ENCODE results near the gene CYP26A1. TPM values are rescaled to one million over a fixed set of nuclear protein-coding genes. Genes with fewer than 3 reads are reported as not detected.

The CYP26A1 gene
- total RNA-seq, 1 donor from 2014 or later: not detected

DNA sequence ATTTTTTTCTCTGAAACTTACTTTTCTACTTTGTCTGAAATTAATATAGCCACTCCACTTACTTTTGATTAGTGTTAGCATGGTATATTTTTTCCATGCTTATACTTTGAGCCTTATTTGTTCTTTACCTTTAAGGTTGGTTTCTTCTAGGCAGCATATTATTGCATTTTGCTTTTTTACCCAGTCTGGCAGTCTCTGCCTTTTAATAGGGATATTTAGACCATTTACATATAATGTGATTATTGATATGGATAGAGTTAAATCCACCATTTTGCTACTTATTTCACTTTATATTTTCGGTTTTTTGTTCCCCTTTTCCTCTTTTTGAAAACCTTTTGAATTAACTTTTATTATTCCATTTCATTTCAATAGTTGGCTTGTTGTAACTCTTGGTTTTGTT lies 30.3 kb downstream of the CYP26A1 start:
- no peaks in the 10 kb centered on the region for H3K36me3 ChIP-seq (ENCODE audit: control insufficient read depth, insufficient read depth, low read length)
- no peak overlapping the region for H3K4me3 ChIP-seq (ENCODE audit: low read depth, low read length)
- FAIRE-seq: no peak
- H3K27me3 ChIP-seq (ENCODE audit: control insufficient read depth, insufficient read depth, low read length): no peaks in the 10 kb centered on the region
- DNase-seq (ENCODE audit: low read depth): no peak
- TF ChIP-seq, protein P1, sequence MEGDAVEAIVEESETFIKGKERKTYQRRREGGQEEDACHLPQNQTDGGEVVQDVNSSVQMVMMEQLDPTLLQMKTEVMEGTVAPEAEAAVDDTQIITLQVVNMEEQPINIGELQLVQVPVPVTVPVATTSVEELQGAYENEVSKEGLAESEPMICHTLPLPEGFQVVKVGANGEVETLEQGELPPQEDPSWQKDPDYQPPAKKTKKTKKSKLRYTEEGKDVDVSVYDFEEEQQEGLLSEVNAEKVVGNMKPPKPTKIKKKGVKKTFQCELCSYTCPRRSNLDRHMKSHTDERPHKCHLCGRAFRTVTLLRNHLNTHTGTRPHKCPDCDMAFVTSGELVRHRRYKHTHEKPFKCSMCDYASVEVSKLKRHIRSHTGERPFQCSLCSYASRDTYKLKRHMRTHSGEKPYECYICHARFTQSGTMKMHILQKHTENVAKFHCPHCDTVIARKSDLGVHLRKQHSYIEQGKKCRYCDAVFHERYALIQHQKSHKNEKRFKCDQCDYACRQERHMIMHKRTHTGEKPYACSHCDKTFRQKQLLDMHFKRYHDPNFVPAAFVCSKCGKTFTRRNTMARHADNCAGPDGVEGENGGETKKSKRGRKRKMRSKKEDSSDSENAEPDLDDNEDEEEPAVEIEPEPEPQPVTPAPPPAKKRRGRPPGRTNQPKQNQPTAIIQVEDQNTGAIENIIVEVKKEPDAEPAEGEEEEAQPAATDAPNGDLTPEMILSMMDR (IDR thresholded peaks at IDR 0.05; ENCODE audit: insufficient read depth, low read length, severe bottlenecking): no peak

DNA sequence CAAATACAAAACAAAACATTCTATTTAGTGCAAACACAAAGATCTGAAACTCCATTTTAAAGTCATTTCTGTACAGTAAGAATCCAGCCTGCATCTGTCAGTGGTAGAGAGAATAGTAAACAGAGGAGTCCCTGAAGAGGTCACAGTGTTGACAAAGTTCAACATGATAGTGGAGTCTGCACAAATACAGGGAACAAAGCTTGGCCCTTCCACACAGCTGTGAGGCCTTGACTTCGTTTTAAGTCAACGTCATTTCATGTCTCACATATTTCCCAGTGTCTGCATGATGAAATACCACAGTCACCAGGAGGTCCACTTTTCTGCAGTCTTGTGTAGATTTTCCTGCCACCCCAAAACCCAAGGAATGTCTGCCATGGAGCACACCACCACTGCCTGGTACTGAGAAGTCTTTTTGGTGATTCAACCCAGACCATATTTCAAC lies 33.0 kb downstream of the CYP26A1 start:
- no peak for FAIRE-seq
- TF ChIP-seq, protein P1 (IDR thresholded peaks at IDR 0.05; ENCODE audit: insufficient read depth, low read length, severe bottlenecking): no peak

DNA sequence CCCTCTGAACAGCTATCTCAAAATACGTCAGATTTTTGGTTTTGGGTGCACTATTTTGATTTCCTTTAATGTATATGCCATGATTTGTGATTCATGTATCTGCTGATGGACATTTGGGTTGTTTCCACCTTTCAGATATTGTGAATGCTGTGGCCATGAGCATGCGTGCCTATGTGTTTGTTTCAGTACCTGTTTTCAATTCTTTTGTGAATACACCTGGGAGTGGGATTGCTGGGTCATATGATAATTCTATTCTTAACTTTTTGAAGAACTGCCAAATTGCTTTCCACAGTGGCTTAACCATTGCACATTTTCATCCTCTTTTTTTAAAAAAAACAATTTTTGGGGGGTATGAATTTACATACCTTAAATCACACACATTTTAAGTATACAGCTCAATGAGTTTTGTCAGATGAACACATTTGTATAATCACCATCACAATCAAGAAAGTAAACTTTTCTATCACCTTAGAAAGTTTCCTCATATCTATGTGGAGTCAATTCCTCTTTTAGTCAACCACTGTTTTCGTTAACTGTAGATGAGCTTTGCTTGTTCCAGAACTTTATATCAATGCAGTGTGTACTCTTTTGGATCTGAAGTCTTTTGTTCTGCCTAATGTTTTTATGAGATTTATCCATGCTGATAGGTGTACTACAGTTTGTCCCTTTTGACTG lies 36.9 kb downstream of the CYP26A1 start:
- H3K27me3 ChIP-seq (ENCODE audit: control insufficient read depth, insufficient read depth, low read length): peaks cover 7% of the 10 kb centered on the region
- DNase-seq (ENCODE audit: low read depth) (no peak), FAIRE-seq (no peak)
- TF ChIP-seq, protein P1 (IDR thresholded peaks at IDR 0.05; ENCODE audit: insufficient read depth, low read length, severe bottlenecking): no peak
- no peaks in the 10 kb centered on the region for H3K36me3 ChIP-seq (ENCODE audit: control insufficient read depth, insufficient read depth, low read length)
- H3K4me3 ChIP-seq (ENCODE audit: low read depth, low read length): no peak overlapping the region

More for the DNA sequence above, 33.0 kb downstream of the CYP26A1 start:
- H3K27me3 ChIP-seq (ENCODE audit: control insufficient read depth, insufficient read depth, low read length): no peaks in the 10 kb centered on the region
- no peaks in the 10 kb centered on the region for H3K36me3 ChIP-seq (ENCODE audit: control insufficient read depth, insufficient read depth, low read length)
- H3K4me3 ChIP-seq (ENCODE audit: low read depth, low read length): no peak overlapping the region
- DNase-seq (ENCODE audit: low read depth): no peak

DNA sequence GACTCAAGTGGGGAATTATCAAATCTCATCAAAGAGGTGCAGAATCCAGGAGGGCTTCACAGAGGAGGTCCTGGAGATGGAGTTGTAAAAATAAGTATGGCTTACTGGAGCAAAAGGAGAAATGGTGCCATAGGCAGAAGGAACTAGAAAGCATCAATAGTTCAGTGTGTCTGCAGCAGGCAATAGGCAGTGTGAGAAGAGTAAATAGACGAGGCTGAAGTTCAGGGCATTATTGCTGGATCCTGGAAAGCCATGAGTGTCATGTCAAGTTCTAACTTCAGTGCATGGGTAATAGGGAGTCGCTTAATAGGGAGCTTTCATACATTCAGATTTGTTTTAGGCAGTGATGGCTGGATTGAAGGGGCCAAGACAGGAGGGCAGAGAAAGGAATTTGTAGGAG lies 39.3 kb downstream of the CYP26A1 start:
- H3K4me3 ChIP-seq (ENCODE audit: low read depth, low read length): no peak overlapping the region
- DNase-seq (ENCODE audit: low read depth) (no peak), FAIRE-seq (no peak)
- TF ChIP-seq, protein P1 (IDR thresholded peaks at IDR 0.05; ENCODE audit: insufficient read depth, low read length, severe bottlenecking): no peak
- no peaks in the 10 kb centered on the region for H3K36me3 ChIP-seq (ENCODE audit: control insufficient read depth, insufficient read depth, low read length)
- peaks cover 7% of the 10 kb centered on the region for H3K27me3 ChIP-seq (ENCODE audit: control insufficient read depth, insufficient read depth, low read length)

DNA sequence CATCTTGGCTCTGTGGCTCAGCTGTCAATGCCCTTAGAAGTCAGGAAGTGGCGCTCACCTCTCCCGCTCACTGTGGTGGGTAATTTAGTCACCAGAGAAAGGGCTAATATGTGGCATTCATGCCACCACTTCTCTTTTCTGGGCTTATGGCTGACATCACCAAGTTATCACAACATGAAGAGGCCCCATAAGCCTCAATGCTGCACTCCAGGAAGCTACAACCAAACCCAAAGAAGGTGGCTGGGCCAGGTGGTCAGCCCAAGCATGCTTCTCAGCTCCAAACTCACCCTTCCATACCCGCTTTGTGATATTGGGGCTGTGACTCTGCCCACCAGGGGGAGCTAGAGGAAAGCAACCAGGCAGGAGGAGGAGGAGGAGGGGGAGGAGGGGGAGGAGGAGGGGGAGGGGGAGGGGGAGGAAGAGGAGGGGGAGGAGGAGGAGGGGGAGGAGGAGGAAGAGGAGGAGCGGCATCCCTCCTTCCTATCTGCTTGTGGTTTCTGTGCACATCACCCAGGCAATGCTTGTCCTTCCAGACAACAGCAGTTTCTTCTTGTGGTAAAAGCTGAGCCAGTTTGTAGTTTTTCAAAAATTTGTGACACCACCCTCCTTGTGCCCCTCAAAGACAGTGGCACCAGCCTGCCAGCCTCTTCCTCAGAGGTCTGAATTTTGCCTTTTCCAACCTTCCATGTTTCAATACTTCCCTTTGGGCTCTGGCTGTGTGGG lies 42.1 kb downstream of the CYP26A1 start:
- Histone ChIP-seq H3K27me3 (ENCODE audit: control insufficient read depth, insufficient read depth, low read length) (peaks cover 9% of the 10 kb centered on the region), H3K4me3 (ENCODE audit: low read depth, low read length) (no peak overlapping the region), H3K36me3 (ENCODE audit: control insufficient read depth, insufficient read depth, low read length) (no peaks in the 10 kb centered on the region)
- FAIRE-seq (no peak), DNase-seq (ENCODE audit: low read depth) (peak; percentile 44)
- TF ChIP-seq, protein P1 (IDR thresholded peaks at IDR 0.05; ENCODE audit: insufficient read depth, low read length, severe bottlenecking): peak; percentile 60

Measured in bronchial epithelial cell (primary cell).